D341Med (cell line): ENCODE measurements around the gene WWC1.
"Not testable (repeated sequence)": the region's sequence is repeated elsewhere in the genome, so short reads cannot be mapped to it uniquely, and the experiment has no call there.

Source experiments
- DNase-seq: peaks from one replicate; pipeline ENCODE4 v3.0.0; 2012; ENCODE audit warnings: low spot score

The WWC1 gene

DNA sequence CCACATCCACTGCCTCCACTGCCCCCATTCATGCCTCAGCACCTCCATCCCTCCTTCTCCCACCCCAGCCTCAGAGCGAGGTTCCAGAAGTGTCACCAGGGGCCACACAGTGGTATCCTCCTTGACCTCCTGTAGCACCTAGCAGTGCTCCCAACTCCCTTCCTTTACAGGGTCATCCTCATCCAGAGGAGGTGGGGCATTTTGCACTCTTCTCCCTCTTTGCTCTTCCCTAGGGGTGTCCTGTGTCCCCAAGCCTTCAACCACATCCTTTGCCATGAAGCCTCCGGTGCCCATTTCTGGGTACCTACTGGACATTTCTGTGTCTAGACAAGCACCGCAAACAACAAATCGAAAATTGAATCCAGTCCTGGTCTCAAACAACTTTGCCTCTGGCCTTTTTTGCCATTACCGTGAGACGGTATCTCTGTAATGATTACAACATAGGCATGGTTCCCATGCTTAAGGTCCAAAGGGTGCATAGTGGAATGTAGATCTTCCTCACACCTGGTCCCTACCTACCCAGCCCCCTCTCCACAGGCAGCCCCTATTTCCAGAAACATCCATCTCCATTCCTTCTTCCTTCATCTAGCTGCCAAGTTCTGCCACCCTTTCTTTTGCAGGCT lies 17.6 kb downstream of the WWC1 start:
- no peak for DNase-seq

DNA sequence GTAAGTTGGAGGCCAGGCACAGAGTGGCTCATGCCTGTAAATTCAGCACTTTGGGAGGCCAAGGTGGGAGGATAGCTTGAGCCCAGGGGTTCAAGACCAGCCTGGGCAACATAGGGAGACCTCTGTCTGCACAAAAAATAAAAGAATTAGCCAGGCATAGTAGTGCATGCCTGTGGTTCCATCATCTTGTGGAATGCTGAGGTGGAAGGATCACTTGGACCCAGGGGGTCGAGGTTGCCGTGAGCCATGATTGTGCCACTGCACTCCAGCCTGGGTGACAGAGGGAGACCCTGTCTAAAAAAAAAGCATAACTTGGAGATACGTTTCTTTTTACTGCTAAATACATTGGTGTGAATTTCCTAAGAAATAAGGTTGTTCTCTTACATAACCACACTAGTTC lies 19.1 kb downstream of the WWC1 start:
- not testable (repeated sequence) for DNase-seq

DNA sequence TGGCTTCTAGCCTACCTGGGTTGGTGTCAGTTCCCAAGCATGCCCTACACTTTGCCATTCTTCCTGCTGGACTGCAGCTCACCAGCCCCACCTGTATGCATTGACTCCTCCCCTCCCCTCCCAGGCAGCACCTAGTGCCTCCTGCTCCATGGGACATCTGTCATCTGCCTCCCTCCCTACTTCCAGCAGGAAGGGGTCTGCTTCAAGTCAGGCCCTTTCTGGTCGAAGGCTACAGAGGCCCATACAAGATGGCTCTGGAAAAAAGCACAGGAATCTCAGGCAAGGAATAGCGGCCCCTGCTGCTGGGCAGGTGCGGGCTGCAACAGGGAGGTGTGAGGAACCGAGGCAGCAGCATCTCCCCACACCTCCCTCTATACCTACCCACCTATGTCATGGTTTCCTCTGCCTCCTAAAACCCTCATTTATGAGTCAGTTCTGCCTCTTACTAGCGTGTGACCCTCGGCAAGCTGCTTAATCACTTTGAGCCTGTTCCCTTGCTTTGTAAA lies 19.7 kb downstream of the WWC1 start:
- DNase-seq, result no peak

DNA sequence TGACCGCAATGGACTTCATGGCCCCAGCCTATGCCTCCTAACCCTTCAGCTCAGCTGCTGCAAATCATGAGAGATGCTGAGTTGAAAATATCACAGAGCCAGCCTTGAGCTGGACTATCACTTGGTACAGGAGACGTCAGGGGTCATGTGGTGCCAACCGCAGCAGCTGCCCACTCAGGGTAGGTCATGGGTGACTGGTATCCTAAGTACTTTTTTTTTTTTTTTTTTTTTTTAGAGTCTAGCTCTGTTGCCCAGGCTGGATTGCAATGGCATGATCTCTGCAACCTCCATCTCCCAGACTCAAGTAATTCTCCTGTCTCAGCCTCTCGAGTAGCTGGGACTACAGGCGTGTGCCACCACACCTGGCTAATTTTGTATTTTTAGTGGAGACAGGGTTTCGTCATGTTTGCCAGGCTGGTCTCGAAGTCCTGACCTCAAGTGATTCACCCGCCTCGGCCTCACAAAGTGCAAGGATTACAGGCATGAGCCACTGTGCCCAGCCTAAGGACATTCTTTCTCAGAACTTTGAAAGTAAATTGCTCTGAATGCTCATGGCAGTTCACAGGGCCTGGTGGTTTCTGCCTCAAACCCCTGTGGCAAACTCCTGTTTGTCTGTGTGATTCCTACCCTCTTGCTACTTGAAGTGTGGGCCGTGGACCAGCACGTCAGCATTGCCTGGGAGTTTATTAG lies 21.3 kb downstream of the WWC1 start:
- DNase-seq, result no peak

DNA sequence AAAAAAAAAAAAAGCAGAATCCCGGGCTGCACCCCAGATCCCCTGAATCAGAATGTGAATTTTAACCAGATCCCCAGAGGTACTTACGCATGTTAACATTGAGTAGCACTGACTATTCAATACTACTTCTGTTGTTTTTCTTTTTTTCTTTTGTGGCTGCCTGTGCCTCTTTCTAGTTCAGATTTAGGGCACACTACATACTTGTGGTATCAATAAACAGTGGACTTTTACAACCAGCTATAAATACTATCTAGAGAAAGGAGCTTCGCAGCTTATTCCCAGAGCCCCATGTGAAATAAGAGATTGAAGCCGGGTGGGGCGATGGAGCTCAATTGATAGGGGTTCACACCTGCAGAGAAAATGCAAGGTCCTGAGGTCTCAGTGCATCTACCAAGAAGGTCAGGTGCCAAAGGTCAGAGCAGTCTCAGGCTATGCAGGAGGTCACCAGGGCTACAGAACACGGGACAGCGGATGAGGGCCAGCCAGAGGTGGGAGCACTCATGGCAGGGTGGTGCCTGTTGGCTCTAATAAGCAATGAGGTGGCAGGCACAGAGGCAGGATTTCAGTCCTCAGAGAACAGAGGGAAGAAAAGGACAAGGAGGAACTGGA lies 22.3 kb downstream of the WWC1 start:
- no peak for DNase-seq

DNA sequence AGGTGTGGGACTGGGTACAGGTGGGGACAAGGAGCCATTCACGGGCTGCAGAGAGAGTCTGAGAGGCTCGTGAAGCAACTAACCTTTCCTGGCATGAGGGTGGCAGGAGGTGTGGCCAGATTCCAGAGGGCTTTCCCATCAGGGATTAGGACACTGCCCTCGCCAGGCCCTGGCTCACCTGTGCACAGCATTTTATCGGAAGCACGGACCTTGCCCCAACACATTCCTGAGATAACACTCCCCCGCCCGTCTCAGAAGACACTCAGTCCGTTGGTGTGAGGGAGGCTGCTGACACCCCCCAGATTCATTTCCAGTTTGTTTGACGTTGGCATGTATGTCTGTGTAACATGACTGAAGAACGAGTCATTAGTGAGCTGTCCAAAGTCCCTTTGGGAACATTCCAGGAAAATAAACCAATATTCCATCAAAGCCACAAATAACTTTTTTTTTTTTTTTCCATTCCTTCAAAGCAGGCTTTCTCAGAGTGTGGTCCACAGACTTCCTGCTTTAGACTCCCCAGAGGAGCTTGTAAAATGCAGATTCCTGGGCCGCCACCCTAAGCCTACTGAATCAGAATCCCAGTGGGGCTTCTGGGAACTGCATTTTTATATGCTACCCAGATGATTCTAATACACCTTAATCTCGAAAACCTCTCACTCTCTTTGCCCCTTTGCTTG lies 23.4 kb downstream of the WWC1 start:
- no peak for DNase-seq

DNA sequence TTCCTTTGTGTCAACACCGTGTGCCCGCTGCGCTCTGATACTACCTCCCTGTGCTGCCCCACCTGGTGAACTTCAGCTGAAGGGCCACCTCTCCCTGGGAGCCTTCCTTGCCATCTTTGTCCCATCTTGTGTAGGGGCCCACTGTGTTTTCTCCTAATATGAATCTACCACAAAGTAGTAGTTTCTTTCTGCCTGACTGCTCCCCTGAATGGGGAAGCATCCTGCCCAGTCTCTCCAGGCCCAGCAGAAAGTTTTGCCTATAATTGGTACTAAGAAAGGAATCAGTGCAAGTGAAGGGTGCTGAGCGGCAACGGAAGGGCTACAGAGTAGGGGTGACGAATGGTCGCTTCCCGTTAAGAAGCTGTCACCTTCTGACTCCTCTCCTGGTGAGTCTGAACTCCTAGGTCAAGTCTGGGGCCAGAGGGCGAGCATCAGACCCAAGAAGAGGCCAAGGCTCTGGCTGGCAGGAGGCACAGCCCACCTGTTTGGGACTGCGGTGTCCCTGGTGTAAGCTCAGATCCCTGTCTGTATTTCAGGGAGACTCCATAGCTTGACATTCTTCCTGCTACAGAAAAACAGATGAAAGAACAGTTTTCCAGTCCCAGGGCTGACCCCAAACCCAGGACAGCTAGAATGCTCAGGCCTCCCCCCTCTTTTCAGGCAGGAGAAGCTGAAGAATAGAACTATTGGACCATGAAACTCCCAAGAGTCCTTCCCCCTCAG lies 24.1 kb downstream of the WWC1 start:
- no peak for DNase-seq

DNA sequence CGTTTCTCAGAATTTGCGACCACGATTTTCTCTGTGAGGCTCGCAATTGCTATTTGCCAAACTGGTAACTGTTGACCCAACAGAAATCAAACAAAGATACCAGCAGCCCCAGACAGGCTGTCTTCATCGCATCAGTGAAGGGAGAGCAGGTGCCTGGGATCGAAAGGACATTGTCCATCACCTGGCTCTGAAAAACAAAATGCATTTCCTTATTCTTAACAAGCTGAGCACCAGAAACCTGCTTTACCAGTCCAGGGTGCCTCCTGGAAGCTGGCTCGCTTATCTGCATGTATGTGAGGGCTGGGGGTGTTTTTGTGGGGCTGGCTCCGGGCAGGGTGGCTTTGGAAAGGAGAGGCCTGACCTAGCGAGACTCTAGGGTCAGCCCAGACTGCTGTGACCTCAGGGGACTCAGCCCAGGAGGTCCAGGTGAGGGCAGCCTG lies 24.7 kb downstream of the WWC1 start:
- DNase-seq, result no peak

DNA sequence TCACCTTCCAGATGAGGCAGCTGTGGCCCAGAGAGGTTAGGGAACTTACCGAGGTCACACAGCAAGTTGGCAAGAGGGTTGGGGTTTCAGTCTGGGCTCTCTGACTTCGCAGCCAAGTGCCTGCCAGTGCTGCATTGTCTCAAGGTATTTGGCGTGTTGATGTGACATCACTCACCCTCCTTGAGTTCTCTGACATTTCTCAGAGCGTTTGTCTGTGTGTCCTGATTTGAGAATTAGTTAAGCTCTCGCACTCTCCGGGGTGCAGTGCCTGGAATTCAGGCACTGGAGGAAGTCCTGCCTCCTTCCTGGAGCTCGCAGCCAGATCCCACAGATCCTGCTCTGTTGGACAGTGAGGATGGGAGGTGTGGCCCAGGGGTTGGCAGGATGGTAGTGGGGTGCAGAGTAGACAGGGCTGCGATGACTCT lies 25.7 kb downstream of the WWC1 start:
- no peak for DNase-seq

DNA sequence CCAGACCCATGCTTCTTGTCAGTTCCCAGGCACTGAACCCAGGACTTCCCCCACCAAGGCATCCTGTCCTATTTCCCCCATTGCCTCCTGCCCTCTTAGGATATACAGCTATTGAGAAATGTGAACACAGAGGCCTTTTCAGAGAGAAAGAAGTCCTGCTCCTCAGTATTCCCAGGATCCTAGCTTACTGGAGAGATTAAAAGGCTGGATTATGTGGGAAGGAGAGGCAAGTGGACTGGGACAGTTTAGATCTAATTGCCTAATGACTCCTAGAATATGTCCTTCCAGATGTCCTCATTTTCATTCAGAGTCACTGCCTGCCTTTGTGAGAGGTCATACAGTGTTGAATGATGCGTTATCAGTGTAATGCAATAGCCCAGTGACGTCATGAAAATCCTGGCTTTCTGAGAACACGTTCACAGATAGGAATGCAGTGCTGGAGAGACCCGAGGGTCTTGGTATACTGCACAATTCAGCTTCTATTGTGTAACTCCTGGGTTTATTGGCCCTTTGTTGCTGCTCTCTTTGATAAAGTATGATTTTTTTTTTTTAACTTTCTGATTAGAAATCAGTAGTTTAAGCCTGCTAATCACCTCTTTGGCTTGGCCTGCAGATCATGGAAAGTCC lies 26.2 kb downstream of the WWC1 start:
- DNase-seq, result no peak

DNA sequence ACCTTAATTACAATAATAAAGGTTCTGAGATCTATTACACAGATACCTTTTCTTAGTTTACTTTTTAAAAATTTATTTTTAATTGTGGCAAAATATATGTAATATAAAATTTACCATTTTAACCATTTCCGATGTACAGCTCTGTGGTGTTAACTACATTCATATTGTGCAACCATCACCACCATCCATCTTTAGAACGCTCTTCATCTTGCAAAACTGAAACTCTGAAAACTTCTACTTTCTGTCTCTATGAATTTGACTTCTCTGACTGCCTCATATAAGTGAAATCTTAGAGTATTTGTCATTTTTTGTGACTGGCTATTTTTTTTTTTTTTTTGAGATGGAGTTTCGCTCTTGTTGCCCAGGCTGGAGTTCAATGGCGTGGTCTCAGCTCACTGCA lies 26.8 kb downstream of the WWC1 start:
- no peak for DNase-seq

DNA sequence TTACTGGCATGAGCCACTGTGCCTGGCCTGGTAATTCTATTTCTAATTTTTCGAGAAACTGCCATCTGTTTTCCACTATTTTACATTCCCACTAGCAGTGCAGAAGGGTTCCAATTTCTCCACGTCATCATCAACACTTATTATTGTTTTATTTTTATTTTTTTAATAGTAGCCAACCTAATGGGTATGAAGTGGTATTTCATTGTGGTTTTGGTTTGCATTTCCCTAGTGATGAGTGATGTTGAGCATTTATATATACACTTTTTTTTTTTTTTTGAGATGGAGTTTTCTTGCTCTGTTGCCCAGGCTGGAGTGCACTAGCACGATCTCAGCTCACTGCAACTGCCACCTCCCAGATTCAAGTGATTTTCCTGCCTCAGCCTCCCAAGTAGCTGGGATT lies 28.3 kb downstream of the WWC1 start:
- no peak for DNase-seq

DNA sequence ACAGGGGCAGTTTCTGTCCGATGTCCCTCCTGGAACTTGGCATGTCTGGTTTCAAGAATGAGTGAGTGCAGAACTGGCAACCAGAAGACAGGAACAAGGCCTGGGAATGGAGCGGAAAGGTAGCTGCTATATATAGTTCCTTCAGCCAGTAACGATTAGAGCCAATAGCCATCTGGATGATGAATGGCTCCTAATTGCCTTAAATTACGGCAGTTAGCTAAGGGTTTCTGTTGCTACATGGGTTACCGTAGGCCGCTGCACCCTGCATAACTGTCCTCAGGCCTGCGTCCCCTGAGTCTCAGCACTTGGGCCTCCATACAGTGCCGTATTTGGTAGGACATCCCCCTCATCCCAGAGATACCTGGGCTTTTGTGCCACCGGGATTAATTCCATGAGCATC lies 29.4 kb downstream of the WWC1 start:
- DNase-seq, result no peak

DNA sequence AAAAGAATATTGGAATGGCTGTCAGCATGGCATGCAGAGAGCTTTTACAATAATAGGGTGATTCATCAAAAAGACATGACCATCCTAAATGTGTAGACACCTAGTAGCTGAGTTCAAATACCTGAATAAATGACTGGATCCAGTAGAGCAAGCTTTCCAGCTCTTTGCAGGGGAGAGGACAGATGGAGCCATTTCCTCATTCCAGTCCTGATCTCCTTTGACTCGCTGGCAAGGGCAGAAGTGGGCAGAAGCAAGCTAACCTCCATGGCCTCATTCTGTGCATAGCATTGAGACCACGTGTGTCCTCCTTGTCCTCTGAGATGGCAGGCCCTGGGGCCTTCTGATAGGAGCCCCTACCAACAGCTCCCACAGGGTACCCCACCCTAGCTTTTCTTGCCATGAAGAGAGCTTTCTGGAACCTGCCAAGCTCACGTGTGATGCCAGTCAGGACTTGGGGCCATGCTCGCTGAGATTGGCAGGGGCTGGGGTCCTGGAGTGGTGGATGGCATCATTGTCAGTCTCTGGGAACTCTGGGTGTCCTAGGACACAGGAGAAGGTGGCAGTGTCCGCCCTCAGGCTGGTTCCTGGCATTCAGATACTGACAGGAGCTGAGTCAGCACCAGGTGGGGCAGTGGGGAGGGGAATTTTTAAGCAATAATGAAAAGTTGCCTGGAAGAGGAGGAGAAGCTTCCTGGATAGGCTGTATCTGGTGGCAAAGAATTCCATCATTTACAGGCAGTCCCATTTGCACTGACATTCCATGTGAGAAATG lies 33.6 kb downstream of the WWC1 start:
- DNase-seq, result no peak

DNA sequence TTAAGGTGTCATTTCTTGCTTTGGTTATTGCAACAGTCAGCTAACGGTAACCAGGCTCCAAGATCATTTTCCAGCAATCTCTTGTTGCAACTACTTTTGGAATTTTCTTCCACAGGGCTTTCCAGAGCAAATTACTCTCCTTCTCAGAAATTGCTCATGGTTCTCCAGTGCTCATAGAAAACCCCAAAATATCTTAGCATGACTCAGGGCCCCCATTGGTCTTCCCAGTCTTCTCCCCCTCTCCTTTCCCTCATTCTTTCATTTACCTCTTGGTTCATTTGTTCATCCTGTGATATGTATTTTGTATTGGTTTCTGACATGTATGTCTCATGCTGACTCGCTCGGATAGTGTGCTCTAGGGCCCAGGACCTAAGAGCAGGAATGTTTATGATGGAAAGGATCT lies 35.6 kb downstream of the WWC1 start:
- DNase-seq, result no peak

DNA sequence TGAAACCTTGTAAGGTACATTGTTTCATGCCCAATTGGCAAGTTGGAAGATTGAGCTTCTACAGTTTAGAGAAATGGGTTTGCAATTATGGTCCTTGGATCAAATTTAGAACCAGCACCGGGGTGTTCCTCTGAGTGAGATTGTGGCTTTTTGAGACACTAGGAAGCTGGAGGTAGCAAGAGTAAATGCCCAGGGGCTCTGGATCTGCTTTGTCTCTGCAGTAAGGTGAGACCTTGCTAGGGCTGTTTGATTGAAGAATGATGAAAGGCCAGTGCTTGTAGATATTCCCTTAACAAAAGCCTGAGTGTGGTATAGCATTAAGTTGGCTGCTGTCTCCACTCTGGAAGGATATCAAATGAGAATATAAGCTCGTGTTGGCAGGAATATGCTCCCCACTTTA lies 36.0 kb downstream of the WWC1 start:
- DNase-seq, result no peak

DNA sequence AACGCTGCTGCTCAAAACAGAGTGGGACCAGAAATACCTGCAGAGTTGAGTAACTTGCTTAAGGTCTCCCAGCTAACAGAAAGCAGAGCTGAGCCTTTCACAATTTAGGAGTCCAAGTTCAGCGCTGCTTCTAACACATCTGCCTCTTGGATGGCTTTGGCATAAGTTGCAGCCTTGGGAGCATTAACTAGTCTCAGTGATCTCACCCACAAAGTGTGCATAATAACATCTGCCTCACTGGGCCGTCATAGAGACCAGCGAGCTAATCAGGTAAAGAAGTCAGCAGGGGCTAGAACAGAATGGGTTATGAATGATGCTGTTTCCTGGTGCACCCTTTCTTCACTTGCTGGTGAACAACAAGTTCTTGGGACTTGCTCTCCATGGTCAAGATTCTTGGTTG lies 36.5 kb downstream of the WWC1 start:
- DNase-seq, result no peak

DNA sequence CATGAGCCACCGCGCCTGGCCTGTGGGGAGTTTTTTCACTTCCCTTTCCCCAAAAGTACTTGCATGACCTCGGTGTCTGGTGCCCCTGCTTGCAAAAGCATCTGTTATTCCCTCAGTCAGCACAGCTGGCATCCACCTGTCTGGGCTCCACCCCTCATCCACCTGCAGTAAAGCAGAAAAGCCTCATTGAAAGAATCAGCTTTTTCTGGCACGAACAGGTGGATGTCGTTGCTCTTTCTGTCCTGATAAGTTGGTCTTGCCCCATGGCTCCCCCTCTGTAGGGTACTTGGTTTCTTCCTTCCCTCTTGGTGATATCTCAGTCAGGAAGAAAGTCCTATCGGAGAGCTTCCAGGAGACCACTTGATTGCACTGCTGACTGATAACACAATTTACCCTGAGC lies 37.4 kb downstream of the WWC1 start:
- no peak for DNase-seq

DNA sequence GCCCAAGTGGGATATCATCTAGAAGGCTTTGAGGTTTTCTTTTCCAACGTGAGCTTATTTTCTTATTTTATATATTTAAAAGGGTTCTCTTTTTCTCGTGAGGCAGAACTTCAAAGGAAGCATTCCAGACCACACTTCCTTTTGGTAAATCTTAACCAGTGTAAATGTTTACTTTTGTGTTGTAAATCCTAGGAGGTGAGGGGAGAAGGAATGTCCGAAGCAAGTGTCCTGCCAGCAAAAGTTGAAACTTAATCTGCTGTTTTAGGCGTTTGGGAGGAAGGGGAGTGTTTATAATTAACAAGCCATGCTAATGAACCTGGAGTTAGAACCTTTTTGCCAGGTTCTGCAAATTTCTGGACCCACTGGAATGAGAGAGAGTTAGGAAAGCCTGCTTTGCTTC lies 37.9 kb downstream of the WWC1 start:
- no peak for DNase-seq

DNA sequence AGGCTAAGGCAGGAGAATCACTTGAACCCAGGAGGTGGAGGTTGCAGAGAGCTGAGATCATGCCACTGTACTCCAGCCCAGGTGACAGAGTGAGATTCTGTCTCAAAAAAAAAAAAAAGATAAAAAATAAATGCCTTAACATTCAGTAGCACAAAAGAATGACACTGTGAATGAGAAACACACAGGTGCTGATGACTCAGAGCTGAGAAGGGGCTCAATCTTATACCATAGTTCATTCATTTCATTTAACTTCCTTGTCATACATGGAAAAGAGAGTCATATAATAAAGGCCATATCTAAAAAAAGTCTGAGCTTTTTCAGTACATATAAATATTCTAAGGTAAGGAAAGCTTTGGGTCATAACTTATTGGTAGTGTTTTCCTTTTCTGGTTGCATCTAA lies 40.6 kb downstream of the WWC1 start:
- DNase-seq, result no peak

DNA sequence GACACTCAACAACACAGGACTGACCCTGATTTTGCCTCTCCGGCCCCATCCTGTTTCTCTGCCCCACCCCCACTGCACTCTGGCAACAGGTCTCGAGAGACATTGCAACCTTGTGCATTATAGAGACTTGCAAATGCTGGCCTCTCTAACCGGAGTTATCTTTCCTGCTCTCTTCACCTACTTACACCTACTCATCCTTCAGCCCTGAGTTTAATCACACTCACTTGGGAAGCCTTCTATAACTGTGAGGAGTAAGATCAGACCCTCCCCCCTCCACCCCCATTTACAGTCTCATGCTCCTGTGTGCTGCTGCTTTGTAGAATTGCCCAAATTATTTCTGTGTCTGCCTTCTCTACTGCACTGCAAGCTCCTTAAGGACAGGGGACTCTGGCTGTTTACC lies 42.8 kb downstream of the WWC1 start:
- no peak for DNase-seq
